CD8-positive, alpha-beta memory T cell (primary cell): Measurements from ENCODE around the gene FTSJ3. TPM values are rescaled to one million over a fixed set of nuclear protein-coding genes. Genes with fewer than 3 reads are reported as not detected.

Experiments
- CTCF ChIA-PET: fragments of 350-600 bp; sonication (Branson Sonifier 250); formaldehyde crosslinking; loops from one replicate; lab custom pipeline; 2021; ENCODE audit warnings: antibody characterized with exemption; lab: Charles Lee
- POLR2A ChIA-PET: fragments of 350-600 bp; sonication (Branson Sonifier 250); formaldehyde crosslinking; loops from one replicate; lab custom pipeline; 2021; ENCODE audit warnings: antibody characterized with exemption; lab: Charles Lee
- DNase-seq, 5 donors: peaks; one replicate each; pipeline versions ENCODE4 v3.0.0 to v3.0.0-alpha.2; 2020 to 2022; ENCODE audit warnings: mixed read lengths in 1 of 5
- H3K27ac ChIP-seq: one replicate; pipeline ENCODE4 v1.7.0; 2013; ENCODE audit warnings: low read depth, mild to moderate bottlenecking, low read length, moderate library complexity
- H3K27me3 ChIP-seq: 2 replicates; pipeline ENCODE4 v1.7.0; 2013; ENCODE audit warnings: low read length, mild to moderate bottlenecking; ENCODE audit not compliant: insufficient read depth, poor library complexity, severe bottlenecking
- H3K36me3 ChIP-seq: 2 replicates; pipeline ENCODE4 v1.7.0; 2013; ENCODE audit warnings: mild to moderate bottlenecking, low read length, moderate library complexity; ENCODE audit not compliant: insufficient read depth
- H3K4me1 ChIP-seq: 2 replicates; pipeline ENCODE4 v1.7.0; 2013; ENCODE audit warnings: mild to moderate bottlenecking, low read length, moderate library complexity; ENCODE audit not compliant: insufficient read depth
- H3K4me3 ChIP-seq: 2 replicates; pipeline ENCODE4 v1.7.0; 2013; ENCODE audit warnings: mild to moderate bottlenecking, low read length
- H3K9me3 ChIP-seq: 2 replicates; pipeline ENCODE4 v1.7.0; 2013; ENCODE audit warnings: mild to moderate bottlenecking, low read length
- H3K27ac Mint-ChIP-seq, 8 donors: one replicate each; pipeline ENCODE4 v1.8.0; 2020 to 2021; ENCODE audit warnings: mixed read lengths in 8 of 8, mild to moderate bottlenecking in 6 of 8, inconsistent platforms in 3 of 8, moderate library complexity in 3 of 8
- H3K27me3 Mint-ChIP-seq, 2 donors: one replicate each; pipeline ENCODE4 v1.8.0; 2020 to 2021; ENCODE audit warnings: mixed read lengths in 2 of 2, mild to moderate bottlenecking in 1 of 2, moderate library complexity in 1 of 2
- H3K36me3 Mint-ChIP-seq, 3 donors: one replicate each; pipeline ENCODE4 v1.8.0; 2020 to 2021; ENCODE audit warnings: mixed read lengths in 3 of 3, inconsistent platforms in 1 of 3, mild to moderate bottlenecking in 1 of 3
- H3K4me1 Mint-ChIP-seq, 3 donors: one replicate each; pipeline ENCODE4 v1.8.0; 2020 to 2021; ENCODE audit warnings: mixed read lengths in 3 of 3, inconsistent platforms in 1 of 3, mild to moderate bottlenecking in 1 of 3
- H3K4me3 Mint-ChIP-seq, 7 donors: one replicate each; pipeline ENCODE4 v1.8.0; 2020 to 2021; ENCODE audit warnings: mixed read lengths in 7 of 7, mild to moderate bottlenecking in 6 of 7, moderate library complexity in 4 of 7, inconsistent platforms in 2 of 7
- H3K9me3 Mint-ChIP-seq, 5 donors: one replicate each; pipeline ENCODE4 v1.8.0; 2020 to 2022; ENCODE audit warnings: mixed read lengths in 5 of 5, mild to moderate bottlenecking in 3 of 5, moderate library complexity in 2 of 5, inconsistent platforms in 1 of 5
- polyA plus RNA-seq: library from polyadenylated mRNA; unstranded; fragments of 300-500 nt; fragmentation: Illumina TruSeq; gene quantifications from one replicate; pipeline ENCODE4 v1.2.3, GENCODE V29; 2021
- total RNA-seq, 2 experiments: library from RNA; stranded (reverse); gene quantifications; one replicate each; pipeline ENCODE4 v1.2.3, GENCODE V29; 2021

The FTSJ3 gene
- total and polyA plus RNA-seq, 3 experiments from 2014 or later = 34.8 to 102 (median 98.1) TPM

GRCh38 chr17:63831505-63831904 lies 4.0 kb upstream of the FTSJ3 start:
- H3K27me3 ChIP-seq = no peaks in the 10 kb centered on the region
- H3K9me3 ChIP-seq = no peaks in the 10 kb centered on the region
- peak overlapping the region; percentile 6 for H3K4me3 ChIP-seq
- Mint-ChIP-seq H3K4me1 (peaks cover 63 to 71% (median 69%) of the 10 kb centered on the region in 3 donors), H3K27ac (peak overlapping the region; percentile 55 to 98 (median 72)), H3K27me3 (peaks cover 0 to 3% of the 10 kb centered on the region in 2 donors), H3K9me3 (no peaks in the 10 kb centered on the region), H3K36me3 (peaks cover 12 to 91% (median 21%) of the 10 kb centered on the region in 3 donors), H3K4me3 (peak overlapping the region in 5 of 7 donors; percentile 12 to 66 (median 50))
- ChIA-PET POLR2A (interaction anchor here (7.8 kb wide), 1 partner anchor 10 kb away, joined by 73 read pairs; the partner anchor contains the start of gene SMARCD2), CTCF (interaction anchor here (4.8 to 6.1 kb wide), 3 partner anchors 9 to 134 kb away, joined by 19 to 48 read pairs (median 37); partner anchors contain the start of gene SMARCD2)
- H3K4me1 ChIP-seq = peaks cover 56% of the 10 kb centered on the region
- H3K27ac ChIP-seq = no peak overlapping the region
- DNase-seq = no peak
- peaks cover 59% of the 10 kb centered on the region for H3K36me3 ChIP-seq

- ChIA-PET CTCF (interaction anchor here (4.8 to 6.1 kb wide), 3 partner anchors 10 to 133 kb away, joined by 19 to 48 read pairs (median 37); partner anchors contain the start of gene SMARCD2), POLR2A (interaction anchor here (1.7 to 7.8 kb wide), 2 partner anchors 10 to 58 kb away, joined by 6 to 73 read pairs; partner anchors contain the start of genes CCDC47, DDX42 and SMARCD2)
- Histone ChIP-seq H3K4me3 (no peak overlapping the region), H3K27me3 (no peaks in the 10 kb centered on the region), H3K9me3 (no peaks in the 10 kb centered on the region), H3K27ac (no peak overlapping the region), H3K4me1 (peaks cover 61% of the 10 kb centered on the region), H3K36me3 (peaks cover 56% of the 10 kb centered on the region)
- no peak for DNase-seq
- Mint-ChIP-seq H3K4me3 (peak overlapping the region in 5 of 7 donors; percentile 45 to 66 (median 58)), H3K27me3 (peaks cover 0 to 3% of the 10 kb centered on the region in 2 donors), H3K4me1 (peaks cover 68 to 75% (median 74%) of the 10 kb centered on the region in 3 donors), H3K27ac (peak overlapping the region; percentile 10 to 98 (median 66)), H3K9me3 (no peaks in the 10 kb centered on the region), H3K36me3 (peaks cover 12 to 90% (median 21%) of the 10 kb centered on the region in 3 donors)
Measured at GRCh38 chr17:63830904-63831491, 3.5 kb upstream of the FTSJ3 start.

GRCh38 chr17:63830278-63830677 lies 2.8 kb upstream of the FTSJ3 start:
- H3K4me3 Mint-ChIP-seq = peak overlapping the region in 6 of 7 donors; percentile 21 to 58 (median 31)
- H3K27ac ChIP-seq = no peak overlapping the region
- H3K4me1 ChIP-seq = peaks cover 66% of the 10 kb centered on the region
- H3K36me3 Mint-ChIP-seq = peaks cover 15 to 89% (median 20%) of the 10 kb centered on the region in 3 donors
- CTCF ChIA-PET = interaction anchor here (4.8 to 6.1 kb wide), 3 partner anchors 10 to 132 kb away, joined by 19 to 48 read pairs (median 37); partner anchors contain the start of gene SMARCD2
- H3K9me3 ChIP-seq = no peaks in the 10 kb centered on the region
- POLR2A ChIA-PET = interaction anchor here (1.1 to 7.8 kb wide), 3 partner anchors 11 to 135 kb away, joined by 3 to 73 read pairs (median 6); partner anchors contain the start of genes CCDC47, DDX42 and SMARCD2
- H3K36me3 ChIP-seq = peaks cover 60% of the 10 kb centered on the region
- H3K27me3 ChIP-seq = no peaks in the 10 kb centered on the region
- no peak for DNase-seq
- H3K4me3 ChIP-seq = no peak overlapping the region
- peaks cover 0 to 3% of the 10 kb centered on the region in 2 donors for H3K27me3 Mint-ChIP-seq
- H3K27ac Mint-ChIP-seq = peak overlapping the region in 7 of 8 donors; percentile 28 to 98 (median 78)
- no peaks in the 10 kb centered on the region for H3K9me3 Mint-ChIP-seq
- H3K4me1 Mint-ChIP-seq = peaks cover 70 to 79% (median 78%) of the 10 kb centered on the region in 3 donors

- H3K9me3 ChIP-seq = no peaks in the 10 kb centered on the region
- Mint-ChIP-seq H3K36me3 (peaks cover 22 to 89% (median 24%) of the 10 kb centered on the region in 3 donors), H3K4me3 (peak overlapping the region in 5 of 7 donors; percentile 14 to 97 (median 50)), H3K27me3 (peaks cover 0 to 2% of the 10 kb centered on the region in 2 donors), H3K4me1 (peaks cover 68 to 80% (median 75%) of the 10 kb centered on the region in 3 donors), H3K27ac (peak overlapping the region in 6 of 8 donors; percentile 35 to 98 (median 60)), H3K9me3 (no peaks in the 10 kb centered on the region)
- ChIA-PET CTCF (interaction anchor here (1.0 to 6.1 kb wide), 3 partner anchors 12 to 47 kb away, joined by 3 to 48 read pairs (median 37); partner anchors contain the start of gene SMARCD2), POLR2A (interaction anchor here (7.8 kb wide), 1 partner anchor 12 kb away, joined by 73 read pairs; the partner anchor contains the start of gene SMARCD2)
- peak overlapping the region; percentile 94 for H3K4me3 ChIP-seq
- no peak for DNase-seq
- H3K27ac ChIP-seq = no peak overlapping the region
- peaks cover 66% of the 10 kb centered on the region for H3K36me3 ChIP-seq
- H3K4me1 ChIP-seq = peaks cover 58% of the 10 kb centered on the region
- H3K27me3 ChIP-seq = no peaks in the 10 kb centered on the region
Measured at GRCh38 chr17:63828936-63829335, 1.5 kb upstream of the FTSJ3 start.

GRCh38 chr17:63827801-63828221 lies 348 bp upstream of the FTSJ3 start:
- Histone ChIP-seq H3K36me3 (peaks cover 63% of the 10 kb centered on the region), H3K9me3 (no peaks in the 10 kb centered on the region), H3K27me3 (no peaks in the 10 kb centered on the region), H3K4me1 (peaks cover 58% of the 10 kb centered on the region), H3K27ac (peak overlapping the region; percentile 78), H3K4me3 (peak overlapping the region; percentile 94)
- Mint-ChIP-seq H3K9me3 (no peaks in the 10 kb centered on the region), H3K4me1 (peaks cover 70 to 88% (median 75%) of the 10 kb centered on the region in 3 donors), H3K27ac (peak overlapping the region; percentile 97 to 100 (median 99)), H3K4me3 (peak overlapping the region; percentile 95 to 100 (median 97)), H3K36me3 (peaks cover 24 to 87% (median 24%) of the 10 kb centered on the region in 3 donors), H3K27me3 (peaks cover 0 to 2% of the 10 kb centered on the region in 2 donors)
- no peak for DNase-seq
- CTCF ChIA-PET = interaction anchor here (1.0 to 6.1 kb wide), 3 partner anchors 13 to 46 kb away, joined by 3 to 48 read pairs (median 37); partner anchors contain the start of gene SMARCD2
- POLR2A ChIA-PET = interaction anchor here (0.8 to 7.8 kb wide), 4 partner anchors 14 to 129 kb away, joined by 3 to 73 read pairs (median 15); partner anchors contain the start of genes CCDC47, DDX42 and SMARCD2

- no peak for DNase-seq
- Mint-ChIP-seq H3K36me3 (peaks cover 24 to 87% (median 29%) of the 10 kb centered on the region in 3 donors), H3K4me3 (peak overlapping the region; percentile 95 to 100 (median 97)), H3K27ac (peak overlapping the region; percentile 97 to 100 (median 99)), H3K9me3 (no peaks in the 10 kb centered on the region), H3K27me3 (peaks cover 0 to 2% of the 10 kb centered on the region in 2 donors), H3K4me1 (peaks cover 62 to 88% (median 70%) of the 10 kb centered on the region in 3 donors)
- Histone ChIP-seq H3K36me3 (peaks cover 65% of the 10 kb centered on the region), H3K4me3 (peak overlapping the region; percentile 94), H3K27ac (peak overlapping the region; percentile 78), H3K9me3 (no peaks in the 10 kb centered on the region), H3K4me1 (peaks cover 49% of the 10 kb centered on the region), H3K27me3 (no peaks in the 10 kb centered on the region)
- CTCF ChIA-PET = interaction anchor here (1.3 to 6.1 kb wide), 3 partner anchors 14 to 33 kb away, joined by 3 to 48 read pairs (median 37); partner anchors contain the start of gene SMARCD2
- POLR2A ChIA-PET = interaction anchor here (0.7 to 7.8 kb wide), 4 partner anchors 10 to 126 kb away, joined by 3 to 73 read pairs (median 14); partner anchors contain the start of genes CCDC47, DDX42, LIMD2 and SMARCD2
Measured at GRCh38 chr17:63826468-63827001, 928 bp downstream of the FTSJ3 start.

- peak overlapping the region in 3 of 7 donors; percentile 25 to 44 (median 35) for H3K4me3 Mint-ChIP-seq
- H3K4me1 ChIP-seq = peaks cover 32% of the 10 kb centered on the region
- no peak overlapping the region for H3K4me3 ChIP-seq
- no peaks in the 10 kb centered on the region for H3K9me3 Mint-ChIP-seq
- ChIA-PET POLR2A (interaction anchor here (0.6 to 4.2 kb wide), 2 partner anchors 11 to 51 kb away, joined by 4 to 26 read pairs; partner anchors contain the start of genes CCDC47 and DDX42), CTCF (interaction anchor here (1.5 kb wide), 1 partner anchor 11 kb away, joined by 7 read pairs; no protein-coding TSS in a partner anchor)
- peaks cover 0 to 2% of the 10 kb centered on the region in 2 donors for H3K27me3 Mint-ChIP-seq
- no peak for DNase-seq
- H3K36me3 ChIP-seq = peaks cover 58% of the 10 kb centered on the region
- H3K4me1 Mint-ChIP-seq = peaks cover 44 to 69% (median 49%) of the 10 kb centered on the region in 3 donors
- H3K27ac Mint-ChIP-seq = peak overlapping the region; percentile 7 to 99 (median 74)
- H3K36me3 Mint-ChIP-seq = peaks cover 12 to 87% (median 21%) of the 10 kb centered on the region in 3 donors
- H3K9me3 ChIP-seq = no peaks in the 10 kb centered on the region
- no peak overlapping the region for H3K27ac ChIP-seq
- H3K27me3 ChIP-seq = no peaks in the 10 kb centered on the region
Measured at GRCh38 chr17:63824362-63824761, 3.1 kb downstream of the FTSJ3 start.
